Fibroblast of lung (primary cell): Measurements from ENCODE around the gene NUP210. TPM values are rescaled to one million over a fixed set of nuclear protein-coding genes. Genes with fewer than 3 reads are reported as not detected.

ENCODE experiments used
- DNase-seq, 2 donors: peaks; one replicate each; pipeline versions ENCODE4 v3.0.0 to v3.0.0-alpha.2; 2010; ENCODE audit warnings: low read depth in 2 of 2
- H2AFZ ChIP-seq: 2 replicates; pipeline ENCODE4 v1.5.1; 2012; ENCODE audit warnings: low read length, control low read depth, inconsistent platforms
- H3K27ac ChIP-seq: 2 replicates; pipeline ENCODE4 v1.5.1; 2011; ENCODE audit warnings: low read length, control low read depth; ENCODE audit not compliant: insufficient read depth
- H3K27me3 ChIP-seq: 2 replicates; pipeline ENCODE4 v1.5.1; 2011; ENCODE audit warnings: mild to moderate bottlenecking, low read length; ENCODE audit not compliant: control insufficient read depth, insufficient read depth
- H3K36me3 ChIP-seq: 2 replicates; pipeline ENCODE4 v1.5.1; 2011; ENCODE audit warnings: low read length; ENCODE audit not compliant: control insufficient read depth, insufficient read depth
- H3K4me1 ChIP-seq: 2 replicates; pipeline ENCODE4 v1.5.1; 2011; ENCODE audit warnings: low read length; ENCODE audit not compliant: control insufficient read depth, insufficient read depth; ENCODE audit errors: extremely low read depth
- H3K4me2 ChIP-seq: 2 replicates; pipeline ENCODE4 v1.5.1; 2011; ENCODE audit warnings: low read length, control low read depth; ENCODE audit not compliant: insufficient read depth; ENCODE audit errors: extremely low read depth
- H3K4me3 ChIP-seq, 4 experiments: fragments of 200-600 bp in 1 of 4; sonication (generic) in 1 of 4; replicated peaks in 1 of 4; 2 replicates each; pipeline ENCODE4 v1.5.1; 2011 to 2016; ENCODE audit warnings: low read length in 4 of 4, low read depth in 3 of 4, mild to moderate bottlenecking in 3 of 4, control low read depth in 2 of 4, inconsistent platforms in 1 of 4, mixed read lengths in 1 of 4; ENCODE audit not compliant: insufficient read depth in 1 of 4; ENCODE audit errors: control extremely low read depth in 1 of 4
- H3K79me2 ChIP-seq: 2 replicates; pipeline ENCODE4 v1.5.1; 2012; ENCODE audit warnings: mild to moderate bottlenecking, low read length, inconsistent platforms; ENCODE audit not compliant: control insufficient read depth, insufficient read depth
- H3K9ac ChIP-seq: 2 replicates; pipeline ENCODE4 v1.5.1; 2011; ENCODE audit warnings: mild to moderate bottlenecking, low read length, control low read depth; ENCODE audit not compliant: insufficient read depth
- H3K9me3 ChIP-seq: 2 replicates; pipeline ENCODE4 v1.5.1; 2012; ENCODE audit warnings: low read depth, low read length; ENCODE audit not compliant: control insufficient read depth, insufficient read depth
- H4K20me1 ChIP-seq: 2 replicates; pipeline ENCODE4 v1.5.1; 2011; ENCODE audit warnings: low read length; ENCODE audit not compliant: control insufficient read depth, insufficient read depth; ENCODE audit errors: extremely low read depth
- CTCF ChIP-seq, 2 donors: IDR thresholded peaks in 1 of 2; conservative IDR thresholded peaks in 1 of 2; 1 replicate in 1 of 2; 2 replicates in 1 of 2; pipeline ENCODE4 v1.5.1; 2011 to 2012; ENCODE audit warnings: low read length in 2 of 2, control low read depth in 1 of 2, inconsistent platforms in 1 of 2, low read depth in 1 of 2, mild to moderate bottlenecking in 1 of 2
- EZH2 ChIP-seq: IDR thresholded peaks from 2 replicates; pipeline ENCODE4 v1.5.1; 2012; ENCODE audit warnings: low read length, control low read depth, mild to moderate bottlenecking; ENCODE audit errors: missing control alignments
- polyA minus RNA-seq: library from RNA; depleted of rRNA, polyadenylated mRNA; stranded (reverse); fragments of >200 nt; gene quantifications from 2 replicates; pipeline ENCODE4 v1.2.3, GENCODE V29; 2011; ENCODE audit warnings: low replicate concordance
- polyA plus RNA-seq, 2 donors: library from polyadenylated mRNA; depleted of rRNA in 1 of 2; stranded (reverse) in 1 of 2; unstranded in 1 of 2; fragments of >200 nt; gene quantifications; 2 replicates each; pipeline ENCODE4 v1.2.1, GENCODE V29; 2011 to 2012; ENCODE audit warnings: missing spikeins in 1 of 2
- total RNA-seq: library from RNA; depleted of rRNA; stranded (reverse); fragments of >200 nt; gene quantifications from 2 replicates; pipeline ENCODE4 v1.2.1, GENCODE V29; 2014

The NUP210 gene
- total RNA-seq (0.26 and 0.33 TPM in 2 replicates), polyA plus RNA-seq (0.05 and 0.09 TPM in 2 replicates), polyA minus RNA-seq (0.52 and 0.94 TPM in 2 replicates)
- polyA plus RNA-seq (2012) = 0.07 and 0.17 TPM in 2 replicates

- DNase-seq = no peak
- Histone ChIP-seq H3K27ac (no peak within 1 kb of the TSS), H4K20me1 (no peaks in the 10 kb centered on the region), H3K9ac (no peak within 1 kb of the TSS), H3K79me2 (no peaks in the 10 kb centered on the region), H2AFZ (no peak within 1 kb of the TSS), H3K36me3 (no peaks in the 10 kb centered on the region), H3K4me1 (no peaks in the 10 kb centered on the region), H3K4me2 (no peak within 1 kb of the TSS), H3K4me3 (peak within 1 kb of the TSS in 1 of 4 experiments; percentile 14), H3K27me3 (no peaks in the 10 kb centered on the region), H3K9me3 (no peaks in the 10 kb centered on the region)
- TF ChIP-seq EZH2 = no peak
- TF ChIP-seq CTCF (conservative IDR thresholded peaks at IDR 0.05 in 1 of 2, IDR thresholded peaks at IDR 0.05 in 1 of 2; ENCODE audit: low read depth in 1 of 2, low read length in 2 of 2) = no peak
Observed at GRCh38 chr3:13420045-13420830, at the start of gene NUP210. Gene NUP210 (minus strand): TSS chr3:13420322. CDS start chr3:13420226, 96 bp downstream.

- Histone ChIP-seq H3K4me1 (no peaks in the 10 kb centered on the region), H3K9ac (no peak overlapping the region), H3K27ac (no peak overlapping the region), H3K36me3 (no peaks in the 10 kb centered on the region), H3K79me2 (no peaks in the 10 kb centered on the region), H4K20me1 (no peaks in the 10 kb centered on the region), H2AFZ (no peak overlapping the region), H3K9me3 (no peaks in the 10 kb centered on the region), H3K4me3 (no peak overlapping the region), H3K4me2 (no peak overlapping the region), H3K27me3 (peaks cover 3% of the 10 kb centered on the region)
- TF ChIP-seq EZH2 (no peak), CTCF (conservative IDR thresholded peaks at IDR 0.05 in 1 of 2, IDR thresholded peaks at IDR 0.05 in 1 of 2; ENCODE audit: low read depth in 1 of 2, low read length in 2 of 2) (no peak)
- DNase-seq = no peak
Observed at GRCh38 chr3:13466781-13467180, 46.7 kb upstream of the NUP210 start.

- H4K20me1 ChIP-seq = no peaks in the 10 kb centered on the region
- H3K4me2 ChIP-seq = no peak overlapping the region
- H3K9ac ChIP-seq = no peak overlapping the region
- H2AFZ ChIP-seq = no peak overlapping the region
- no peak for DNase-seq
- TF ChIP-seq EZH2 (no peak), CTCF (conservative IDR thresholded peaks at IDR 0.05 in 1 of 2, IDR thresholded peaks at IDR 0.05 in 1 of 2; ENCODE audit: low read depth in 1 of 2, low read length in 2 of 2) (no peak)
- H3K27ac ChIP-seq = no peak overlapping the region
- no peaks in the 10 kb centered on the region for H3K4me1 ChIP-seq
- H3K4me3 ChIP-seq = no peak overlapping the region
- no peaks in the 10 kb centered on the region for H3K79me2 ChIP-seq
- H3K27me3 ChIP-seq = peaks cover 3% of the 10 kb centered on the region
- no peaks in the 10 kb centered on the region for H3K9me3 ChIP-seq
- no peaks in the 10 kb centered on the region for H3K36me3 ChIP-seq
Observed at GRCh38 chr3:13465236-13465873, 45.2 kb upstream of the NUP210 start.
